SHP77 treated with DMSO at 0.1 percent for 48 hours (cell line): ENCODE measurements around the gene WDR4.
"Not testable (repeated sequence)": the region's sequence is repeated elsewhere in the genome, so short reads cannot be mapped to it uniquely, and the experiment has no call there.

ENCODE experiments used
- DNase-seq: peaks from one replicate; lab custom pipeline; 2025; lab: John Stamatoyannopoulos, UW

WDR4 gene

GRCh38 chr21:42839271-42840231 is 39.8 kb downstream of the WDR4 start:
- DNase-seq: no peak

GRCh38 chr21:42838212-42838690 is 41.1 kb downstream of the WDR4 start:
- DNase-seq: not testable (repeated sequence)

DNA sequence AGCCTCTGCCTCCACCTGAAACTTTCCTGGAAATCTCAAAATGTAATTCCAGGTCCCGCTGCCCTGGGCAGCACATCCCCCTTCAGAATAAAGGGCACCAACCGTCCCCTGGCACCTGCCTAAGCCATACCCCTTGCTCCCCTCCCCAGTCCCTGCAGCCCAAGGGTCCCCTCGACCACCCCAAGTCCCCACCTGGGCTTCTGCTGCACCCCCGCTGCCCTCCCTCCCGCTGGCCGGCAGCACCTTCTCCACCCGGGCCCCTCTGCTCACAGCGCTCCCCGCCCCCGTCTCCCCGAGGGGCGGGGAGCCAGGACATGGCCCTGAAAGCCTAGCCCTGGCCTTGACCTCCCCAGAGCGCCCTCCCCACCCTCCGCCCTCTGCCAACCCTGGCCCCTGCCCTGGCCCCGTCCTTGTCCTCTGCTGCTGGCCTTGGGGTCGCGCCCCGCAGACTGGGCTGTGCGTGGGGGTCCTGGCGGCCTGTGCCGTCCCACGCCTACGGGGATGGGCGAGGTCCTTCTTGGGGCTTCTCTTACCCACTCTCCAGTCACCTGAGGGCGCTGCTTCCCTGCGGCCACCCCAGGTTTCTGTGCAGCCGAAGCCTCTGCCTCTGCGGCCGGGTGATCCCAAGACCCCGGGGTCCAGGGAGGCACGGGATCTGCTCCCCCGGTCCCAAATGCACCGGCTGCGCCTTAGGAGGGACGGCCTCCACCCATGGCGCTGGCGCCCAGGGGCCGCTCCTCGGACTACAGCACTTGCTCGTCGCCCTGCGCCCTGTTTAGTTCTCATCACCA is 41.7 kb downstream of the WDR4 start:
- no peak for DNase-seq

- DNase-seq: no peak
Observed at GRCh38 chr21:42836767-42837301, 42.5 kb downstream of the WDR4 start.

- no peak for DNase-seq
Observed at GRCh38 chr21:42836402-42836666, 43.0 kb downstream of the WDR4 start.

DNA sequence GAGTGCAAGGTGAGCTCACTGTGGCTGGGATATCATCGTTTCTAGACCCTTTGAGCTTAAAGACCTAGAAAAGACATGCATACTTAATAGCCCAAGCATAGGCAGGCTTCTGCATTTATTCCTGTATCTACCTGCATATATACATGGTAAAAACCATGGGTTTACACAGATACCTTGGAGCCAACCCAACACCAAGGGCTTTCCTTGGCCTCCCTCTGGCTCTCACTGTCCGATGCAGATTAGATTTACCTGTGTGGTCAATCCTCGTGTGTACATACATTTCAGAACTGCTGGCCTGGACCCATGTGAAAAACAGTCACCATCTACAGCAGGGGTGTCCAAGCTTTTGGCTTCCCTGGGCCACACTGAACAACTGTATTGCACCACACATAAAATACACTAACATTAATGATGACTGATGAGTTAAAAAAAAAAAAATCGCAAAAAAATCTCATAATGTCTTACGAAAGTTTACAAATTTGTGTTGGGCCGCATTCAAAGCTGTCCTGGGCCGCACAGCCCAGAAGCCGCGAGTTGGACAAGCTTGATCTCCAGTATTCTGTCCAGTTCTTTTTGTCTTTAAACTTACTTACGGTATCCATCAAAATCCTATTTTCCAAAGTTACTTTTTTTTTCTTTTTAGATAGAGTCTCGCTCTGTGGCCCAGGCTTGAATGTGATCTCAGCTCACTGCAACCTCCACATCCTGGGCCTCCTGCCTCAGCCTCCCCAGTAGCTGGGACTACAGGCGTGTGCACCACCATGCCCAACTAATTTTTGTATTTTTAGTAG is 43.5 kb downstream of the WDR4 start:
- no peak for DNase-seq

DNA sequence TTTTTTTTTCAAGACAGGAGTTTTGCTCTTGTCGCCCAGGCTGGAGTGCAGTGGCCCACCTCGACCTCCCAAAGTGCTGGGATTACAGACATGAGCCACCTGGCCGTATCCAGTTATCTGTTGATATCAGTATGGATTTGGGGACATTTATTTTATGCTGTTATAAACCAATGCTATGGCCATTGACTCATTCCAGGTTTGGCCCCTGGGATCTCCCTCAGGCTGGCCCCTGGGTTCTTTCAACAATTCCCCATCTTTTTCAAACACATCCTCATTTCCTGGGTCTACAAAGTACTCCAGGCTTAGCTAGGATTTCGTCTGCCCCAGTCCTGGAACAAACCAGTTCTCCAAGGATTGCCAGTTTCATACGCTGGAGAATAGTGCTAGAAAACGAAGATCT is 44.1 kb downstream of the WDR4 start:
- no peak for DNase-seq

GRCh38 chr21:42834726-42835191 is 44.6 kb downstream of the WDR4 start:
- DNase-seq: no peak

DNA sequence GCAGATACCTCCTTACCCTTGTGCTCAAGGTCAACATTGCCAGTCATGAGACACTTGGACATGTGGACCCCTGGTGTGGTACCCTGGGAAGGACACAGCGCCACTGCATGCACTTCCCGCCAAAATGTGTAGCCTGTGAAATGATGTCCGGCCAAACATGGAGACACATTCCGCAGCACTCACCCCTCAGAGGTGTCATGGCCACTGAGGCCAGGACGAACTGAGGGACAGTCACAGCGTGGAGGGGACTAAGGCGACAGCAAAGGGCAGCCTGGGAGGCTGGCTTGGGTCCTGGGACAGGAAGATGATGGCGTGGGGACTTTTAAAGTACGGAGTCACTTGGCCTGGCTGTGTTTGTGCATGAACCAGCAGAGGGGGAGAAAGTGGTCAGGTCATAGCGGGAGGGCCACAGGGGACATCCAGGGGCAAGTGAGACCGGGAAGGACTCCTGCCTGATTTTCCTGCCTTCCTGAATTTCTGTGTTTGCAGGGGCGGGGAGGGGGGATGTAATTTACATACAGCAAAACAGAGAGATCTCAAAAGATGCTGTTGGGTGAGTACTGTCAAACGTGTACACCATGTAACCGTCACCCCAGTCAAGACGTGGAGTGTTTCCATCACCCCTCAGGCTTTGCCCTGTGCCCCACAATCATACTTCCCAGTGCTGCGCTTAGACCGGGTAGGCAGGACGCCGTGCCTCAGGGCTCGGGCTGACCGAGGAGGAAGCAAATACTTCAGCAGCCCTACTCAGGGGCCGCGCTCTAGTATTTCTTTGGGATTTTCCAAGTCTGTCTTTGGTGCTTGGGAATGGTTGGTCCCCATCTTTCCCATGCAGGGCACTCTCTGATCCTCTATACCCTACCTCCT is 45.2 kb downstream of the WDR4 start:
- DNase-seq: no peak

DNA sequence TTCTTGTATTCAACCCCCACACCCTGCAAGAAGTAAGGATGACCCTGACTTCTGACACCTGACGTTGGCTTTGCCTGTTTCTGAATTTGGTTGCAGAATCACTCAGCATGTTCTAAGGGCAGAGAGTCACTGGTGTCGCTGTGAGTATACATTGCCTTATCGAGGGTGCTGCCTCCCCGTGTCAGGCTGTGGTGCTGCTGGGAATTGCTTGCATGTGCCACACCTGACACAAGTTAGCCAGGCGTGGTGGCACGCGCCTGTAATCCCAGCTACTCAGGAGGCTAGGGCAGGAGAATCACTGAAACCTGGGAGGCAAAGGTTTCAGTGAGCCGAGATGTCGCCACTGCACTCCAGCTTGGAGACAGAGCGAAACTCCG is 45.9 kb downstream of the WDR4 start:
- peak; percentile 7 for DNase-seq

- DNase-seq: not testable (repeated sequence)
Observed at GRCh38 chr21:42832321-42832630, 47.1 kb downstream of the WDR4 start.

DNA sequence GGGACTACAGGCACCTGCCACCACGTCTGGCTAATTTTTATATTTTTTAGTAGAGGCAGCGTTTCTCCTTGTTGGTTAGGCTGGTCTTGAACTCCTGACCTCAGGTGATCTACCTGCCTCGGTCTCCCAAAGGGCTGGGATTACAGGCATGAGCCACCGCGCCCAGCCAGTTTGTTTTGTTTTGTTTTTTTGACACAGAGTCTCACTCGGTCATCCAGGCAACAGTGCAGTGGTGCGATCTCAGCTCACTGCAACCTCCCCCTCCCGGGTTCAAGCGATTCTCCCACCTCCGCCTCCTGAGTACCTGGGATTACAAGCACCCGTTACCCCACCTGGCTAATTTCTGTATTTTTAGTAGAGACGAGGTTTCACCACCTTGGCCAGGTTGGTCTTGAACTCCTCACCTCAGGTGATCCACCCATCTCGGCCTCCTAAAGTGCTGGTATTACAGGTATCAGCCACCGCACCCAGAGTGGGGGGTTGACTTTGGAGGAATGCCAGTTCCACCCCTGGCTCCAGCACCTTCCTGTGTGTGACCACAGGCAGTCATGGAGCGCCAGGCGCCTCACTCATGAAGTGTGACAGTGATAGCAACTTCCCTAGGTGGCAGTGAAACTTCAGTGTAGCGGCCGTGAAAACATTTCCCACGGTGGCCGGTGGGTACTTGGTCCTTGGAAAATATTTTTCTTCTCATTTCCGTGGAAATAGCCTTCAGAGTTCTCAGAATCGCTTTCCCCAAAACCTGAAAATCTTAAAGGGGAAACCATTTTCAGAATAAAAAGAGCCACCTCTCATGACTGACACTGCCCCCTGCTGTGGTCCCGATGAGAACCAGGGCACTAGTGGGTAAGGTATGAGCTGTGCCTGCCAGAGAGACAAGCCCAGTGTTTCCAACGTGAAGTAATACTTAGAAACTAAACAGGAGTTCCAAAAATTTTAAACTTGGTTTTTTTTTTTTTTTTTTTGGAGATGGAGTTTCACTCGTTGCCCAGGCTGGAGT is 48.6 kb downstream of the WDR4 start:
- no peak for DNase-seq

- no peak for DNase-seq
Observed at GRCh38 chr21:42829954-42830353, 49.4 kb downstream of the WDR4 start.

DNA sequence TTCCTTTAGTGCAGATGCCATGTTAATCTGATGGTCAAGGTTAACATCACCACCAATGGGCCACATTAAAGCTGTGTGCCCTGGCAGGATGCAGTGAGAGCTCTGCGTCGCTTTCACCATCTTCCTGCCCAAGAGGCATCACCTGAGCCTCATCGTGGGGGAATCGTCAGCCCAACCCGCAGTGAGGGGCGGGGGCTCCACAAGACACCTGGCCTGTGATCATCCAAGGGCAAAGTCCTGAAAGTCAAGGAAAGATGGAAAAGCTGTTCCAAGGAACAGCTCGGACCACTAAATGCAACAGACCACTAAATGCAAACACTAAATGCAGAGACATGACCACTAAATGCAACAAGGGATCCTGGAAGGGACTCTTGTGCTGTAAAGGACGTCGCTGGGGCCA is 49.9 kb downstream of the WDR4 start:
- DNase-seq: no peak

- no peak for DNase-seq
Observed at GRCh38 chr21:42827588-42827987, 51.8 kb downstream of the WDR4 start.

DNA sequence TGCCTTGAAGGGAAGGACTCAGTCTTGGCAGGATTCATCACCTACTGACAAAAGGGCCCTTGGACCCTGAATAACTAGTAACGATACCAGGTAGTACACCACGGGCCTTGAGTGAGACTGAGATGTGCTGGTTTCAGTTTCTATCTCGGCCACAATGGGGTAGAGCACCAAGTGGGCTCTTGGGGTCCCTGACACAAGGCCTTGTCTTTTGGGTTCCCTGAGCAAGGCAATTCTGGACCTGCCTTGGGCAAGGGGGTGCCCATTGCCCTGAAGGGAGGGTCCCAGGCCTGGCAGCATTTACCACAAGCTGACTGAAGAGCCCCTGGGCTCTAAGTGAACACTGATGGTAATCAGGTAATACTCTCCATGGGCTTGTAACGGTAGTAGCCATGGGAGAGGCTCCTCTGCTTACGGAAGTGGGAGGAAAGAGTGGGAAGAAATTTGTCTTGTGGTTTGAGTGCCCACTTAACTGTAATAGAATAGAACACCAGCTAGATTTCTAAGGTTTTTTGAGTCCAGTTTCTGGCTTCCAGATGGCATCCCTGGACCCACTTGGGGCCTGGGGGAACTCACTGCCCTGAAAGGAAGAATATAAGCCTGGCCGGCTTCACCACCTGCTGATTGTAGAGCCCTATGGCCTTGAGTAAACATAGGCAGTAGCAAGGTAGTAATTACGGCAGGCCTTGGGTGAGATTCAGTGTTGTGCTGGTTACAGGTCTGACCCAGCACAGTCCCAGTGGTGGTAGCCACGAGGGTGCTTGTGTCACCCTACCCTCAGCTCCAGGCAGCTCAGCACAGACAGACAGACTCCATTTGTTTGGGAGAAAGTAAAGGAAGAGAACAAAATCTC is 58.5 kb downstream of the WDR4 start:
- peak; percentile 31 for DNase-seq

DNA sequence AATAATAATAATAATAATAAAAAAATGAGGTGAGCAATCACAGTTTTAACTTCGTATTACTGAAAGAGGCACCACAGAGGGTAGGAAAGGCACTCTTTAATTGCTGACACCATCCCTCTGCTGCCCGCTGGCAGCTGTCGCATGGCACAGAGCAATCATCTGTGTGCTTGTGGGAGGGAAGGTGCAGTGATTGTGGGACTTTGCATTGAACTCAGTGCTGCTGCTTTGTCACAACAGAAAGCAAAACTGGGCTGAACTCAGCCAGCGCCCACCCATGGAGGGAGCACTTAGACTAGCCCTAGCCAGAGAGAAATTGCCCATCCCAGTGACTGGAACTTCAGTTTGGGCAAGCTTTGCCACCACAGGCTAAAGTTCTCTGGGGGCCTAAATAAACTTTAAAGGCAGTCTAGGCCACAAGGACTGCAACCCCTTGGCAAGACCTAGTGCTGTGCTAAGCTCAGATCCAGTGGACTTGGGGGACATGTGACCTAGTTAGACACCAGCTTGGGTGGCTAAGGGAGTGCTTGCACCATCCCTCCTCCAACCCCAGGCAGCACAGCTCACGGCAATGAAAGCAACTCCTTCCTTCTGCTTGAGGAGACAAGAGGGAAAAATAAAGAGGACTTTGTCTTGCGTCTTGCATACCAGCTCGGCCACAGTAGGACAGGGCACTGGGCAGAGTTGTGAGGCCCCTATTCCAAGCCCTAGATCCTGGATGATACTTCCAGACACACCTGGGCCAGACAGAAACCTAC is 59.3 kb downstream of the WDR4 start:
- no peak for DNase-seq

GRCh38 chr21:42818328-42818749 is 61.0 kb downstream of the WDR4 start:
- no peak for DNase-seq
